IPS DF 4.7 (cell line): Measurements from ENCODE around the gene TCF7L2.

Source experiments
- DNase-seq: peaks from one replicate; pipeline ENCODE4 v3.0.0-alpha.2; 2013; ENCODE audit warnings: low spot score; ENCODE audit errors: extremely low read depth

Gene TCF7L2

GRCh38 chr10:112946649-112947048 is 3.4 kb upstream of the TCF7L2 start:
- no peak for DNase-seq

- no peak for DNase-seq
Observed at GRCh38 chr10:112948196-112948595, 1.9 kb upstream of the TCF7L2 start.

- no peak for DNase-seq
Observed at GRCh38 chr10:112949143-112949823, 764 bp upstream of the TCF7L2 start.

- no peak for DNase-seq
Observed at GRCh38 chr10:112950714-112951358, 789 bp downstream of the TCF7L2 start.

GRCh38 chr10:112951359-112952281 is 1.6 kb downstream of the TCF7L2 start:
- DNase-seq = no peak

- no peak for DNase-seq
Observed at GRCh38 chr10:112952282-112953173, 2.5 kb downstream of the TCF7L2 start.

- no peak for DNase-seq
Observed at GRCh38 chr10:112953174-112954159, 3.4 kb downstream of the TCF7L2 start.

GRCh38 chr10:112954974-112955581 is 5.0 kb downstream of the TCF7L2 start:
- no peak for DNase-seq

- no peak for DNase-seq
Observed at GRCh38 chr10:112955582-112956421, 5.8 kb downstream of the TCF7L2 start.

GRCh38 chr10:112956631-112957350 is 6.7 kb downstream of the TCF7L2 start:
- DNase-seq = no peak

- DNase-seq = no peak
Observed at GRCh38 chr10:112957640-112958092, 7.6 kb downstream of the TCF7L2 start.

- no peak for DNase-seq
Observed at GRCh38 chr10:112958275-112958995, 8.4 kb downstream of the TCF7L2 start.

- DNase-seq = no peak
Observed at GRCh38 chr10:112959207-112959838, 9.3 kb downstream of the TCF7L2 start.

- no peak for DNase-seq
Observed at GRCh38 chr10:112960151-112960681, 10.2 kb downstream of the TCF7L2 start.

- DNase-seq = no peak
Observed at GRCh38 chr10:112961609-112962008, 11.6 kb downstream of the TCF7L2 start.

- no peak for DNase-seq
Observed at GRCh38 chr10:112962343-112962742, 12.3 kb downstream of the TCF7L2 start.
